ENCODE measurements around the gene GNAQ. TPM values are rescaled to one million over a fixed set of nuclear protein-coding genes. Genes with fewer than 3 reads are reported as not detected.
A peak's percentile ranks its signal among the peaks of the same experiment; 100 is the strongest.

Gene GNAQ
- total RNA-seq, 2 donors from 2014 or later: 46.0 to 58.8 TPM

DNA sequence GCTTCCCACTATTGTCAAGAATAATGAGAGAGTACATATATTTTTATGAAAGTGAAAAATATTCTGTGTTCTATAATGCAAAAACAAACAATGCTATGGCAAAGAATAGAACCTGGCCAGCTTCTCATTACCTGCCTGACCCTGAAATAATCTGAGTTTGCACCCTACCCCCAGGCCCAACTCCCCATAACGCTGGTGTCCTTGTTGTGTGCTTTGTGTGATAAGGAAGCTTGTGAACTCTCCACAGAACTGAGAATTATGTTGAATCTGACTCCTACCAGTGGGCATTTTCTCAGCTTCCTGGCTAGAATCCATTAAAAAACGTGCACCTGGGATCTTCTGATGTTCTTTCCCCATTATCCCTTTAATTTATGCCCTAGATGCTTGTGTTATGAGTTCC is 205.5 kb downstream of the GNAQ start:
- Histone ChIP-seq H3K4me3 (no peak overlapping the region), H3K4me1 (ENCODE audit: control insufficient read depth in 1 of 2, low read depth in 2 of 2) (peaks cover 21 to 22% of the 10 kb centered on the region in 2 donors), H3K27ac (no peak overlapping the region), H3K9me3 (no peaks in the 10 kb centered on the region), H3K27me3 (replicated peaks; ENCODE audit: insufficient read depth) (no peaks in the 10 kb centered on the region), H3K36me3 (no peaks in the 10 kb centered on the region)
- TF ChIP-seq, protein P1, sequence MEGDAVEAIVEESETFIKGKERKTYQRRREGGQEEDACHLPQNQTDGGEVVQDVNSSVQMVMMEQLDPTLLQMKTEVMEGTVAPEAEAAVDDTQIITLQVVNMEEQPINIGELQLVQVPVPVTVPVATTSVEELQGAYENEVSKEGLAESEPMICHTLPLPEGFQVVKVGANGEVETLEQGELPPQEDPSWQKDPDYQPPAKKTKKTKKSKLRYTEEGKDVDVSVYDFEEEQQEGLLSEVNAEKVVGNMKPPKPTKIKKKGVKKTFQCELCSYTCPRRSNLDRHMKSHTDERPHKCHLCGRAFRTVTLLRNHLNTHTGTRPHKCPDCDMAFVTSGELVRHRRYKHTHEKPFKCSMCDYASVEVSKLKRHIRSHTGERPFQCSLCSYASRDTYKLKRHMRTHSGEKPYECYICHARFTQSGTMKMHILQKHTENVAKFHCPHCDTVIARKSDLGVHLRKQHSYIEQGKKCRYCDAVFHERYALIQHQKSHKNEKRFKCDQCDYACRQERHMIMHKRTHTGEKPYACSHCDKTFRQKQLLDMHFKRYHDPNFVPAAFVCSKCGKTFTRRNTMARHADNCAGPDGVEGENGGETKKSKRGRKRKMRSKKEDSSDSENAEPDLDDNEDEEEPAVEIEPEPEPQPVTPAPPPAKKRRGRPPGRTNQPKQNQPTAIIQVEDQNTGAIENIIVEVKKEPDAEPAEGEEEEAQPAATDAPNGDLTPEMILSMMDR (IDR thresholded peaks at IDR 0.05): no peak
- ATAC-seq (ENCODE audit: insufficient number of reproducible peaks, low FRiP score, low read depth) (no peak), DNase-seq (ENCODE audit: low spot score) (no peak)

- no peaks in the 10 kb centered on the region for H3K27me3 ChIP-seq (replicated peaks; ENCODE audit: insufficient read depth)
- TF ChIP-seq, protein P1 (IDR thresholded peaks at IDR 0.05): no peak
Measured at GRCh38 chr9:77825361-77825760, 206.2 kb downstream of the GNAQ start.

GRCh38 chr9:77820293-77820954 is 211.2 kb downstream of the GNAQ start:
- no peaks in the 10 kb centered on the region for H3K36me3 ChIP-seq
- ATAC-seq (ENCODE audit: insufficient number of reproducible peaks, low FRiP score, low read depth) (no peak), DNase-seq (ENCODE audit: low spot score) (no peak)
- peak overlapping the region in 1 of 2 donors; percentile 29 for H3K27ac ChIP-seq
- no peaks in the 10 kb centered on the region for H3K9me3 ChIP-seq
- H3K4me3 ChIP-seq: no peak overlapping the region
- H3K4me1 ChIP-seq (ENCODE audit: control insufficient read depth in 1 of 2, low read depth in 2 of 2): peaks cover 17 to 41% of the 10 kb centered on the region in 2 donors
- TF ChIP-seq, protein P1 (IDR thresholded peaks at IDR 0.05): no peak
- H3K27me3 ChIP-seq (replicated peaks; ENCODE audit: insufficient read depth): no peaks in the 10 kb centered on the region

More at GRCh38 chr9:77825361-77825760, 206.2 kb downstream of the GNAQ start:
- Histone ChIP-seq H3K27ac (no peak overlapping the region), H3K36me3 (no peaks in the 10 kb centered on the region), H3K9me3 (no peaks in the 10 kb centered on the region), H3K4me3 (no peak overlapping the region), H3K4me1 (ENCODE audit: control insufficient read depth in 1 of 2, low read depth in 2 of 2) (peaks cover 15 to 26% of the 10 kb centered on the region in 2 donors)
- ATAC-seq (ENCODE audit: insufficient number of reproducible peaks, low FRiP score, low read depth) (no peak), DNase-seq (ENCODE audit: low spot score) (no peak)

GRCh38 chr9:77819657-77820056 is 212.0 kb downstream of the GNAQ start:
- peak overlapping the region; percentile 29 to 31 for H3K27ac ChIP-seq
- peaks cover 17 to 41% of the 10 kb centered on the region in 2 donors for H3K4me1 ChIP-seq (ENCODE audit: control insufficient read depth in 1 of 2, low read depth in 2 of 2)
- ATAC-seq (ENCODE audit: insufficient number of reproducible peaks, low FRiP score, low read depth): peak; percentile 41
- H3K27me3 ChIP-seq (replicated peaks; ENCODE audit: insufficient read depth): no peaks in the 10 kb centered on the region
- H3K4me3 ChIP-seq: no peak overlapping the region
- no peaks in the 10 kb centered on the region for H3K36me3 ChIP-seq
- H3K9me3 ChIP-seq: no peaks in the 10 kb centered on the region
- TF ChIP-seq, protein P1 (IDR thresholded peaks at IDR 0.05): no peak
- DNase-seq (ENCODE audit: low spot score): no peak

DNA sequence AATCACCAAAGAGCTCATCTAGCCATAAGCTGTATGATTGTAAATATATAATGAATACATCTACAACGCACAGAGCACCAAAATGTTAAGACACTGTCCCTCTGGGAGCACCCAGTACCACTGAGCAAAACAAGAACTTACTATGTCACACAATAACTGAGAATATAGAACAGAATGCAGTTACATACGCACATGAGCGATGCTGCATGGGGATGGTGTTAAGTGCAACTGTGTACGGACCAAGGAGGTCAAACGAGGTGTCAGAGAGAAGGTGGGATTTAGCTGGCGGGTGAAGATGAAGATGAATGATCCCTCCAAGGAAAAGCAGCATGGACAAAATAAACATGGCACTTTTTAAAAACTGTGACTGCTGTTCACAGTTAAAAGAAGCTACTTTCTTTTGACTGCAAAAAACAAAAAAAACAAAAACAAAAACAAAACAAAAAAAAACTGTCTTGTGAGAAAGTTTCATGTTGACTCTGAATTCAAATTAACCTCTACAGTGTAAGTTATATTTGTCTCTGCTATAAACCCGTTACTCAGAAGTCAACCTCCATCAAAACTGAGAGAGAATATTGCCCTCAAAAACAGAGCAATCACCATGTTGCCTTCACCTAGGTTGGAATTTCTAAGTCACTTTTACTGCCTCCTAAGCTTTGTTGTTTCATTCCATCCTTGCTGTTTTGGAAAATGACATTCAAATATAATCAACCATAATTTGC is 213.9 kb downstream of the GNAQ start:
- ATAC-seq (ENCODE audit: insufficient number of reproducible peaks, low FRiP score, low read depth): no peak
- Histone ChIP-seq H3K9me3 (no peaks in the 10 kb centered on the region), H3K4me1 (ENCODE audit: control insufficient read depth in 1 of 2, low read depth in 2 of 2) (peaks cover 17 to 35% of the 10 kb centered on the region in 2 donors), H3K27me3 (replicated peaks; ENCODE audit: insufficient read depth) (no peaks in the 10 kb centered on the region), H3K4me3 (no peak overlapping the region), H3K36me3 (no peaks in the 10 kb centered on the region), H3K27ac (no peak overlapping the region)
- no peak for DNase-seq (ENCODE audit: low spot score)
- TF ChIP-seq, protein P1 (IDR thresholded peaks at IDR 0.05): no peak
